ENCODE measurements around the gene VAV3. TPM values are rescaled to one million over a fixed set of nuclear protein-coding genes. Genes with fewer than 3 reads are reported as not detected.

The VAV3 gene
- total and polyA plus RNA-seq, 9 of the 15 experiments (the other 6 are each of a cell fraction or from before 2014, with no cell fraction given) = not detected

- TF ChIP-seq RREB1 (CRISPR knock-in tag; IDR thresholded peaks at IDR 0.05) (no peak), ZFP30 (CRISPR knock-in tag; IDR thresholded peaks at IDR 0.05; ENCODE audit: borderline replicate concordance) (no peak), MED1 (CRISPR knock-in tag; IDR thresholded peaks at IDR 0.05; ENCODE audit: borderline replicate concordance) (no peak), MEF2D (tag; conservative IDR thresholded peaks at IDR 0.05; ENCODE audit: low read depth) (no peak), RNF2 (IDR thresholded peaks at IDR 0.05) (no peak)
Observed at GRCh38 chr1:107870696-107871095, 94.3 kb downstream of the VAV3 start (continued).

DNA sequence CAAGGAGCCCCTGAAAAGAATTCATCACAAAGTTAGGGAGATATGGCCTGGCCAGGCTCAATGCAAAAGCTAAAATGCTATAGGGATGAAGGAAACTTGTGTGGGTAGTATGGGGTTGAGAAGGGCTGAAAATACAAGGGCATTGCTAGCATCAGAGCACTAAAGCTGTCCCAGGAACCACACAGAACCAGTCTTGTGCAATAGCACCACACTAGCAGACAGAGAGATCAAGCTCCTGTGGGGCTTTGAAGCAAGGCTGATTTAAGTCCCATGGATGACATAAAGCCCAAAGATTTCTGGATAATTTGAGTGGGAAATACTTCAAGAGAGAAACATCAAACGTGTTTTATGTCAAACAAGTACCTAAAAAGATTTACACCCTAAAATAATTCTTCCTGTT is 97.1 kb downstream of the VAV3 start:
- H3K9ac ChIP-seq (ENCODE audit: insufficient read depth in 1 of 2, low read depth in 2 of 2, low read length in 2 of 2) = no peak overlapping the region
- no peaks in the 10 kb centered on the region for H3K4me1 ChIP-seq (replicated peaks in 1 of 2; ENCODE audit: control insufficient read depth in 2 of 2, insufficient read depth in 2 of 2, low read length in 2 of 2)
- H4K20me1 ChIP-seq (replicated peaks; ENCODE audit: control insufficient read depth, insufficient read depth, low read length) = no peaks in the 10 kb centered on the region
- ChIA-PET POLR2A (no interaction called here), CTCF (ENCODE audit: low intra/inter-chr PET ratio) (no interaction called here)
- BruUV-seq (replicated peaks) = no TSS peak
- WGBS (ENCODE audit: insufficient coverage, low coverage, missing lambda C conversion rate) = 0% methylated on average over 1 of the region's 1 CpG
- H3K27ac ChIP-seq (ENCODE audit: extremely low read depth, low read depth, low read length) = no peak overlapping the region
- FAIRE-seq (no peak), DNase-seq (ENCODE audit: extremely low read depth in 1 of 4, low spot score in 3 of 4) (no peak), ATAC-seq (no peak)
- intact Hi-C loops (cut with micrococcal nuclease) (no loop called here), in situ Hi-C loops (cut with MboI) (no loop called here)
- no peaks in the 10 kb centered on the region for H3K79me2 ChIP-seq (ENCODE audit: control insufficient read depth, insufficient read depth, low read length)
- no peaks in the 10 kb centered on the region for H3K36me3 ChIP-seq (ENCODE audit: control insufficient read depth, insufficient read depth, low read length)
- H3K9me1 ChIP-seq (ENCODE audit: control insufficient read depth, insufficient read depth, low read length) = no peaks in the 10 kb centered on the region
- H3K4me2 ChIP-seq (ENCODE audit: insufficient read depth, low read length) = no peak overlapping the region
- no peaks in the 10 kb centered on the region for H3K9me3 ChIP-seq (replicated peaks; ENCODE audit: control insufficient read depth, insufficient read depth, low read depth, low read length)
- no peak overlapping the region for H2AFZ ChIP-seq (ENCODE audit: low read depth, low read length)
- no peaks in the 10 kb centered on the region for H3K27me3 ChIP-seq (ENCODE audit: control insufficient read depth in 2 of 2, insufficient read depth in 2 of 2, low read length in 2 of 2)
- no peak overlapping the region for H3K4me3 ChIP-seq
- TF ChIP-seq MTA1 (IDR thresholded peaks at IDR 0.05; ENCODE audit: borderline replicate concordance) (no peak), ERF (CRISPR knock-in tag; IDR thresholded peaks at IDR 0.05) (no peak), MECOM (CRISPR knock-in tag; IDR thresholded peaks at IDR 0.05) (no peak), PCBP2 (IDR thresholded peaks at IDR 0.05; ENCODE audit: low read depth, low read length, poor library complexity, severe bottlenecking) (no peak), EP300 (IDR thresholded peaks at IDR 0.05; ENCODE audit: low read length) (no peak), ZNF175 (CRISPR knock-in tag; IDR thresholded peaks at IDR 0.05; ENCODE audit: low read depth) (no peak), SMARCA4 (IDR thresholded peaks at IDR 0.05) (no peak), ARID3A (IDR thresholded peaks at IDR 0.05; ENCODE audit: borderline replicate concordance, low read depth, low read length) (no peak), TAF15 (IDR thresholded peaks at IDR 0.05; ENCODE audit: low read depth, low read length) (no peak), HMG20B (CRISPR knock-in tag; IDR thresholded peaks at IDR 0.05) (no peak), MCM7 (IDR thresholded peaks at IDR 0.05) (no peak)
